ENCODE results near the gene ABCC2. TPM values are rescaled to one million over a fixed set of nuclear protein-coding genes. Genes with fewer than 3 reads are reported as not detected.

The ABCC2 gene
- total and polyA plus RNA-seq, 3 donors from 2014 or later: 0.81 to 4.3 (median 2.7) TPM

DNA sequence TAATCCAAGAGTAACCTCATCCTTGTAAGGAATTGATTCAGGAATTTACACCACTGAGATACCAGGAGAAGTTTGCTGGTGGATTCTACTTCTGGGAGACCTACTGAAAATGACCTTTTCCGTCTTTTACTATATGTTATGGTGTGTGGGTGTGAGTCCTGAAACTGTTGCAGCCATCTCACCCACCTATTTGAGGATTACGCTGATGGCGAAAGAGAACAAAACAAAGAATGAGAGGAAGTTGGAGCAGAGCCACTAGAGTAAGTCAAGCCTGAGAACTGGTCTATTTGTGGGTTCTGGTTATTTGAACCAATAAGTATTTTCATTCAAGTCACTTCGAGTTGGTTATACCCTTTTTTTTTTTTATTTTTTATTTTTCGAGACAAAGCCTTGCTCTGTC, 12.7 kb upstream of the ABCC2 start:
- Histone ChIP-seq H3K36me3 (ENCODE audit: low read depth, missing control alignments) (no peaks in the 10 kb centered on the region), H3K27me3 (no peaks in the 10 kb centered on the region), H3K4me3 (no peak overlapping the region), H3K27ac (no peak overlapping the region), H3K4me1 (no peaks in the 10 kb centered on the region), H3K9me3 (no peaks in the 10 kb centered on the region)
- WGBS, 2 donors: 91% methylated on average over 5 of the region's 5 CpGs
- no peak for DNase-seq
- intact Hi-C loops (cut with DNase I; ENCODE audit: low total_unique reads): no loop called here
- TF ChIP-seq POLR2A (IDR thresholded peaks at IDR 0.05) (no peak), CTCF (IDR thresholded peaks at IDR 0.05) (no peak)

DNA sequence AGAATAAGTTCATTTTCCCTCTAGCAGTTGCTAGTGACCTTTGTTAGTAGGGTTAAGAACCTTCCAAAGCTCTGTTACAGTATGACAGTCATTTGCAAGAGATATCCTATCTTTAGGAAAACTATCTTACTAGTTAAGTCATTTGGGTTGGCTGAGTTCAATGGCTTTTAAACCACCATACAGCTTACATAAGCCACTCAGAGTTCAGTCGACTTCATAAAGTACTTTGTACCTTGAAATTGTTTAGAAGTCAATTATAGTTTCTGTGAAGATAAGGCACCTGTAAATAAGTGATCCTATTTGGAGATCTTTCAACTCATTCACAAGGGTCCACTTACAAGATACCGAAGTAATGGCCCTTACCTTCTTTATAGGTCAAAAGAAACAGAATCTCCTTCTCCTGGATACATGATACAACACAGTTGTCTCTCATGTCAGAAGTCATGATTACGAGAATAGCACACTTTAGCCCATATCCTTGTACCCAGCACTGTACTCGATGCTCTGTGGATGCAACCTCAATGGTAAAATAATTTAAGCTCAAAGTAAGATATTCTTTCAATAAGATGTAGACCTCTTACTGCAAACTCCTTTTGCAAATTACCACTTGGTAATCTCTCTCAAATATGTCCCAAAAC, 11.9 kb upstream of the ABCC2 start:
- intact Hi-C loops (cut with DNase I; ENCODE audit: low total_unique reads): no loop called here
- Histone ChIP-seq H3K27me3 (no peaks in the 10 kb centered on the region), H3K4me3 (no peak overlapping the region), H3K36me3 (ENCODE audit: low read depth, missing control alignments) (no peaks in the 10 kb centered on the region), H3K27ac (no peak overlapping the region), H3K9me3 (no peaks in the 10 kb centered on the region), H3K4me1 (no peaks in the 10 kb centered on the region)
- 90 to 91% methylated on average over 4 of the region's 4 CpGs for WGBS, 2 donors
- DNase-seq: no peak
- TF ChIP-seq CTCF (IDR thresholded peaks at IDR 0.05) (no peak), POLR2A (IDR thresholded peaks at IDR 0.05) (no peak)

GRCh38 chr10:99775850-99776249, 6.6 kb upstream of the ABCC2 start:
- Histone ChIP-seq H3K4me1 (no peaks in the 10 kb centered on the region), H3K27ac (no peak overlapping the region), H3K36me3 (ENCODE audit: low read depth, missing control alignments) (no peaks in the 10 kb centered on the region), H3K27me3 (no peaks in the 10 kb centered on the region), H3K9me3 (no peaks in the 10 kb centered on the region), H3K4me3 (no peak overlapping the region)
- DNase-seq: no peak
- TF ChIP-seq CTCF (IDR thresholded peaks at IDR 0.05) (no peak), POLR2A (IDR thresholded peaks at IDR 0.05) (no peak)
- intact Hi-C loops (cut with DNase I; ENCODE audit: low total_unique reads): no loop called here

DNA sequence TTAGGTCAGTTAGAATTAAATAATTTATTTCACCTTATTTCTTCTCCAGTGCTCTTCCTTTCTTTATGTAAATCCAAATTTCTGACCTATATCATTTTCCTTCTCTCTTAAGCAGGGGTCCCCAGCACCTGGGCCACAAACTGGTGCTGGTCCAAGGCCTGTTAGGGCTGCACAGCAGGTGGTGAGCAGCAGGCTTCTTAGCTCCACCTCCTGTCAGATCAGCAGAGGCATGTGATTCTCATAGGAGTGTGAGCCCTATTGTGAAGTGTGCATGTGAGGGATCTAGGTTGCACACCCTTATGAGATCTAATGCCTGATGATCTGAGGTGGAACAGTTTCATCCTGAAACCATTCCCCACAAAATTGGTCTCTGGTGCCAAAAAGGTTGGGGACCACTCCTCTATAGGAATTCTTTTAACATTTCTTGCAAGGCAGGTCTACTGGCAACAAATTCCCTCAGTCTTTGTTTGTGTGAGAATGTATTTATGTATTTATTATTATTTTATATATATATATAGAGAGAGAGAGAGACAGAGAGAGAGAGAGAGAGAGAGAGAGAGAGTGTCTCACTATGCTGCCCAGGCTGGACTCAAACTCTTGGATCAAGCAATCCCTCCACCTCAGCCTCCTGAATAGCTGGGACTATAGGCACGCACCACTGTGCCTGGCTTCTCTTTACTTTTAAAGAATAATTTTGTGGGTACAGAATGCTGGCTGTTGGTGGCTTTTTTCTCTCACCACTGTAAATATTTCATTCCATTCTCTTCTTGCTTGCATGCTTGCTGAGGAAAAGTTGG, 4.3 kb upstream of the ABCC2 start:
- no peaks in the 10 kb centered on the region for H3K36me3 ChIP-seq (ENCODE audit: low read depth, missing control alignments)
- H3K27me3 ChIP-seq: no peaks in the 10 kb centered on the region
- DNase-seq: no peak
- intact Hi-C loops (cut with DNase I; ENCODE audit: low total_unique reads): no loop called here
- no peaks in the 10 kb centered on the region for H3K4me1 ChIP-seq
- 85 to 89% methylated on average over 1 of the region's 1 CpG for whole genome bisulfite sequencing, 2 donors
- no peaks in the 10 kb centered on the region for H3K9me3 ChIP-seq
- no peak overlapping the region for H3K4me3 ChIP-seq
- H3K27ac ChIP-seq: no peak overlapping the region
- TF ChIP-seq CTCF (IDR thresholded peaks at IDR 0.05): no peak
- TF ChIP-seq POLR2A (IDR thresholded peaks at IDR 0.05): no peak
